Raji (cell line): ENCODE data around the gene CD82.

Experiments used
- POLR2A ChIP-seq: IDR thresholded peaks from 2 replicates; pipeline ENCODE4 v1.6.1; 2011; ENCODE audit warnings: low read depth, low read length, control low read depth; ENCODE audit not compliant: insufficient read depth

The CD82 gene

DNA sequence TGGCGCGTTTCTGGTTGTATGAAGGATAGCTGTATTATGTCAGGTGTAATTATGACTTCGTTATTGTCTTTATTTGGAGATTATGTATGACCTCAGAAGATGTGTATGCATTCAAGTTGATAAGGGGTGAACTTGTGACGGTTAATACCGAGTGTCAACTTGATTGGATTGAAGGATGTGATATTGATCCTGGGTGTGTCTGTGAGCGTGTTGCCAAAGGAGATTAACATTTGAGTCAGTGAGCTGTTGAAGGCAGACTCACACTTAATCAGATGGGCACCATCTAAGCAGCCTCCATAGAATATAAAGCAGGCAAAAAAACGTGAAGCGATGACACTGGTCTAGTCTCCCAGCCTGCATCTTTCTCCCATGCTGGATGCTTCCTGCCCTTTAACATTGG is 15.3 kb upstream of the CD82 start:
- TF ChIP-seq POLR2A = no peak

DNA sequence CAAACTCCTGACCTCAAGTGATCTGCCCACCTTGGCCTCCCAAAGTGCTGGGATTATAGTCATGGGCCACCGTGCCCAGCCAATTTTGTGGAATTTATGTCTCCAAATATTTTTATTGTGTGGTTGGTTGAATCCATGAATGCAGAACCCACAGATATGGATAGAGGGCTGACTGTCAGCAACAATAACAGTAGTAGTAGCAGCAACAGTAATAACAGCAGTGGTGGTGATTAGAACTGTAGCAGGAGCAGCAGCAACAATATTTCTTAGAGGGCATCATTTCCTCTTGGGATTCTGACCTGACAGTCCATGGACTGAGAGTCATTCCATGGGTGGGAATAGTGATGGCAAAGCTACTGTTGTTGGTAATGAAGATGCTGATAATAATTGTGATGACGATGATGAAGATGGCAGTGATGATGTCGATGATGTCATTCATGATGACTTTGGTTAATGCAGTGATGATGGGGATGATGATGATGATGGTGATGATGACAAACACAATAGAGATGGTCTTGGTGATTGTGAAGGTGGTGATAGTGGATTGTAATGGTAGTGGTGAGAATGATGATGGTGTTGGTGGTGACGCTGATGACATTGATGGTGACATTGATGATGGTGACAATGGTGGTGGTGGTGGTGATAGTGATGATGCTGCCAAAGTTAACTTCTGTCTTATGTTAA is 13.9 kb upstream of the CD82 start:
- TF ChIP-seq POLR2A = no peak

- no peak for TF ChIP-seq POLR2A
Observed at GRCh38 chr11:44555031-44555800, 10.2 kb upstream of the CD82 start.

GRCh38 chr11:44556735-44557409 is 8.6 kb upstream of the CD82 start:
- peak; percentile 34; the same call in 1 of the 2 replicates for TF ChIP-seq POLR2A

GRCh38 chr11:44557464-44557863 is 8.0 kb upstream of the CD82 start:
- TF ChIP-seq POLR2A = peak; percentile 11; the same call in 1 of the 2 replicates

DNA sequence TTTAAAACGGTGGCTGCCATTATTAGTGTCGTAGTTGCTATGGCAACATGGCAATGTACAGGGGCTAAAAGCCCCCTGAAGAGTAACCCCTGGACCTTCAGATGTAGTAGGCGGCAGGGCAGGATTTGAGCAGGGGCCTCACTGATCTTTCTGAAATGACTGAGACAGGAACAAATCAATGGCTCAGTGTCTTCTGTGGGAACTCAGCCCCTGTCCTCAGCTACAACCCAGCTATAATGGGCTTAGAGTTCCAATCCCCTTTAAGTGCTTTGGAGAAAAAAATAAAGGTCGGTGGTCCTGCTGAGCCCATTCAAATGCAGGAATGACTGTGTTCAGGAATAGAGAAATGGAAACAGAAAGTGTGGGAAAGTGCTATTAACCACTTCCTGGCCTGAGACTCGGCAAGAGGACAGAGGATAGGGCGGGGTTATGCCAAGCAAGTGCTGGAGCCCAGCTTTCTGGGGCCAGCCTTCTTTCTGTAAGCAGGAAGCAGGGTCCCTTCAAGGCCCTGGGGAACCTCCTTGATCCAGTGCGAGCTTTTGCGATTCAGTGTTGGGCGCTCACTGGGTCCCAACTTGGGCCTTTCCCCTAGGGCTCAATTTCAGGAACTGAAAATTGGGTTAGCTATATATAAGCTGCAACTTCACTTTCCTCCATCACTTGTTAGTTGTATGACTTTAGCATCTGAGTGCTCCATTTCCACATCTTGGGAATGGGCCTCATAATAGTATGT is 6.1 kb upstream of the CD82 start:
- no peak for TF ChIP-seq POLR2A

DNA sequence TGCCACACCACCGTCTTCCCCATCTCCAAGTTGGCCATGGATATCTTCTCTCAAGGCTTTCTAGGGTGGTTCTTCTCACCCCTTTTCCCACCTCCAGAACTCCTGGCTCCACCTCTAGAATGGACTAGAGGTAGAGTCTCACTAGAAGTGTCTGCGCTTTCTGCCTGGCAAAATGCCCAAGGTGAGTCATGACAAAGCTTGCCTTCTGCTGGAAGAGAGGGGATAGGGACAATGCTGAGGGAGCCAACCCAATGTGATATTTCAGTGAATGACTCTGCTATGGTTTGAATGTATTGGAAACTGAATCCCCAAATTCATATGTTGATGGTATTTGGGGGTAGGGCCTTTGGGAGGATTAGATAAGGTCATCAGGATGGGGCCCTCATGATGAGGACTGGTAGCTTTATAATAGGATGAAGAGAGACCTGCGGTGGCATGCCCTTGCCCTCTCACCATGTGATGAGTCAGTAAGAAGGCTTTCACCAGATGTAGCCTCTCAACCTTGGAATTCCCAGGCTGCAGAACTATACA is 4.1 kb upstream of the CD82 start:
- no peak for TF ChIP-seq POLR2A

DNA sequence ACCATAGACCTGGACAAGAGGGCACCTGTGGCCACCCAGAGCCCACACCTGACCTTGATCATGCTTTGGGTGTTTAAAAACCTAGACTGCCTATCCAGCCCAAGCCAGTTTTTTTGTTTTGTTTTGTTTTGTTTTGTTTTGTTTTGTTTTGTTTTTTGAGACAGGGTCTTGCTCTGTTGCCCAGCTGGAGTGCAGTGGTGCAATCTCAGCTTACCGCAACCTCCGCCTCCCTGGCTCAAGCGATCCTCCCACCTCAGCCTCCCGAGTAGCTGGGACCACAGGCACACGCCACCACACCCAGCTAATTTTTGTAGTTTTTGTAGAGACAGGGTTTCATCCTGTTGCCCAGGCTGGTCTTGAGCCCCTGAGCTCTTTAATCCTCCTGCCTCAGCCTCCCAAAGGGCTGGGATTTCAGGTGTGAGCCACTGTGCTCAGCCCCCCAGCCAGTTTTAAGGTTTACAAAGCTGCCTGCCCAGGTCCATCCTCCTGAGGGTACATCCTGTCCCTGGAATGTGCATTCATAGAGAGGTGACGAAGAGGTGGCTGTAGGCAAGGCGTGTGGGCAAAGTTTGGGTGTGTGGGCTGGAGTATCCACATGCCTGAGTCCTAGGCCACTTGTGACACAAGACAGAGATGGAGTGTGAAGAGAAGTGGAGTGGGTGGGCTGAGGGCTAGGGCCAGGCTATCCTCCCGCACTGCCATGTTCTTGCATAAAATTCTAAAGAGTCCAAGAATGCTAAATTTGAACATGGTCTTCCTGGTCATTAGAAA is 3.3 kb upstream of the CD82 start:
- TF ChIP-seq POLR2A = no peak

DNA sequence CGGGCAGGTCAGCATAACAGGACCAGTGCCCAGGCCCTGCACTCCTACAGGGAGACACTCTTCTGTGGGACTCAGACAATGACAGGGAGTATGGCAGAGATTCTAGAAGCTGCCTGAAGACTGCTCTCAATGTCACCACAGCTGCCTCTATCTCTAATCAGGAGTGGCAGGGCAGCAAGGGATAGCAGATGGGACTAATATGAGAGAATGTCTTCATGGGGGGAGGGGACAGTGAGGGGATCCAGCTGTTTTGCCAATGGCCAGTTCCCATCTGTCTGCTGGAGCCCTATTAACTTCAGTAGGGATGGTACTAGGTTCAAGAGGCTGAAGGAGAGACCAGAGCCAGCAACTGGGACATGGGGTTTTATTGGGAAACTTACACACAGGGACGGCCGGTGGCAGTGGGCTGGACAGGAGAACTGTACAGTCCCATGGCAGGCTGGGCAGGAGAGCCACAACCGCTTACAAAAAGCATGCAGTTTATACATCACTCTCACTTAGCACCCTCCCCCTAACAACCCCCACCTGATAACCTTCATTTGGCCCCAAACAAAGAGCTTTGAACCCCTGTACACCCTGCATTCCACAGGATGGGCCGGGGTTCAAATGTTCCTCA is 2.5 kb upstream of the CD82 start:
- TF ChIP-seq POLR2A = no peak

- no peak for TF ChIP-seq POLR2A
Observed at GRCh38 chr11:44563711-44564110, 1.8 kb upstream of the CD82 start.

DNA sequence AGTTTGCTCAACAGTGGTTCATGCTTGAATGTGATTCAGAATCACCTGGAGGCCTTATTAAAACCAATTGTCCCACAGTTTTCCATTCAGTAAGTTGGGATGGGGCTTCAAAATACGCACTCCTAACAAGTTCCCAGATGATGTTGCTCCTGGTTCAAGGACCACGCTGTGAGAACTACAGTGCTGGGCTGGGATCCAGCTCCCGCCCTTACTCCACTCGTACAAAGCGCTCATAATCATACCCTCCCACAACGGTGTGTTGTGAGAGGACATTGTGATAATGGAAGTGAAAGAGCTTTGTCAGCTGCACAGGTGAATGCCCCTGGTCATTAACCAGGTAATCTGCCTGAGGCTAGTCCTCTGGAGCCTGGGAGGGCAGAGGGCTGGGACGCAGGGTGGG is 1.3 kb upstream of the CD82 start:
- TF ChIP-seq POLR2A = no peak

DNA sequence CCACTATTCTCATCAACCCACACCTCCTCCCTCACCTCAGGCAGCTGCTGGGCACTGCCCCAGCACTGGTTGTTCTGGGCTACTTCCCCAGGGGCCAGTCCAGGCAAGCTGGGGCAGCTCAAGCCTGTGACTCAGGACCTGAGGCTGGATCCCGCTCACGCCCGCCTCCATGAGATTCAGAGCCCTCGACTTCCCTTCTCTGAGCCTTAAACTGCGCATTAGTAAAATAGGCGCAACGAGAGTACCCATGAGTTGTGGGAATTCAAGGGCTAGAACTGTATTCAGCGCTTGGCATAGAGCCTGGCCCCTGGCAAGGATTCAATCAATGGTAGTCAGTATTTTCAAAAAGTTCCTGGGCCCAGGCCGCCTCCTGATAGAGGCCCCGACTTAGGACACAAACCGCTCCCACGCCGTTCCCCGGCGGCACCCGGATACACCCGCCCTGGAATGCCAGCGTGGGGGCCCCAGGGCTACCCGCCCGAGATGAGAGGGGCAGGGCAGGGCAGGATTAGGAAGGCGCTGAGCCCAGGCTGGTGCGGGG is 723 bp upstream of the CD82 start:
- no peak for TF ChIP-seq POLR2A
